ENCODE results near the gene EEF2KMT. TPM values are rescaled to one million over a fixed set of nuclear protein-coding genes. Genes with fewer than 3 reads are reported as not detected.
"Not testable (repeated sequence)": the region's sequence is repeated elsewhere in the genome, so short reads cannot be mapped to it uniquely, and the experiment has no call there.

The EEF2KMT gene
- total and polyA plus RNA-seq, 2 donors (not counting 3 experiments of a cell fraction or from before 2014, with no cell fraction given) = 13.9 to 15.5 TPM

GRCh38 chr16:5096437-5097060 is 1.0 kb downstream of the EEF2KMT start:
- POLR2A ChIA-PET; DNase-seq (ENCODE audit: low read depth, low spot score); H3K27ac ChIP-seq (ENCODE audit: insufficient read depth, low read depth, low read length); H2AFZ ChIP-seq (ENCODE audit: low read depth, low read length); dilution Hi-C loops (cut with MboI; ENCODE audit: extremely low pct_ligation_motif_present, low sequenced_read_pairs); H3K9me3 ChIP-seq (replicated peaks; ENCODE audit: control insufficient read depth, insufficient read depth, low read length); H3K79me2 ChIP-seq (ENCODE audit: control insufficient read depth, insufficient read depth, low read length); H3K27me3 ChIP-seq (ENCODE audit: control insufficient read depth in 2 of 2, insufficient read depth in 2 of 2, low read length in 2 of 2); H3K4me1 ChIP-seq (ENCODE audit: control insufficient read depth, extremely low read depth, insufficient read depth, low read length); BruUV-seq (replicated peaks); H3K9me1 ChIP-seq (replicated peaks; ENCODE audit: control insufficient read depth, extremely low read depth, insufficient read depth, low read length); CTCF ChIA-PET; H3K36me3 ChIP-seq (ENCODE audit: control insufficient read depth in 2 of 2, extremely low read depth in 1 of 2, insufficient read depth in 2 of 2, low read length in 2 of 2); H4K20me1 ChIP-seq (replicated peaks; ENCODE audit: control insufficient read depth, extremely low read depth, insufficient read depth, low read length); FAIRE-seq; H3K9ac ChIP-seq (replicated peaks; ENCODE audit: extremely low read depth, insufficient read depth, low read length): not testable (repeated sequence)
- H3K4me3 ChIP-seq (replicated peaks in 1 of 3; ENCODE audit: insufficient read depth in 1 of 3, low read depth in 1 of 3, low read length in 3 of 3) = peak overlapping the region in 2 of 3 experiments; percentile 12 to 67
- intact Hi-C loops (cut with micrococcal nuclease) = loop anchor here (2.0 to 5.0 kb wide), 2 partner anchors 64 to 139 kb away; partner anchors contain the start of genes NAGPA and SEC14L5
- H3K4me2 ChIP-seq (ENCODE audit: insufficient read depth, low read length) = peak overlapping the region; percentile 57

DNA sequence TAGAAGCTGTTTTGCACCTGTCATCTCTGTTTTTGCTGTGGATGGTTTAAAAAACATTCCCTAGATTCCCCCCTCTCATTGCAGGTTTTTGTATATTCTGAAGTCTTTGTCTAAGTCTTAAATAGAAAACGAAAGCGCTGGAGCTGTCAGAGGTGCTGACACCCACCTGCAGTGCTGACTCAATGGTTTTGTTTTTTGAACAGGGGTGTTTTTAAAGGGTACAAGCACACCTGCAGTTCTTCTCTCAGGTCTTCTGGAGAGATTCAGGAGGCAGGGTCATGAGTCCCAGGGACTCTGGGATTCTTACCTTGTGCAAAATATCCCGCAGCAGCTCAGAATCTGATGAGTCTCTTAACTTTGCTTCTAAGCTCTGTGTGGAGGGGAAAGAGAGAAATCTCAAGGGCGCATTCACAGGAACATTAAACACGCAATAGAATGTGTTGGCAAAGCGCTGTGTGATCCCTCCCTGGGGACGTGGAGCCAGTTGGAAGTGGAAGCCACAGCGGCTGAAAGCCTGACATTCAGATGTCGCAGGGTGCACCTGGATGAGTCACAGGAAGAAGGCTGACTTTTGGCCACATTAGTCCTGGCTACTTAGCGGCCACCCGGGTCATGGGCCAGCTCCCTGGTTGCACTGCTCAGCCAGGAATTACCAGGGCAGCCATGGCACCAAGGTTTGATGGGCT is 2.3 kb downstream of the EEF2KMT start:
- BruUV-seq (replicated peaks); H3K27me3 ChIP-seq (ENCODE audit: control insufficient read depth in 2 of 2, insufficient read depth in 2 of 2, low read length in 2 of 2): not testable (repeated sequence)

GRCh38 chr16:5093746-5094145 is 3.8 kb downstream of the EEF2KMT start:
- H2AFZ ChIP-seq (ENCODE audit: low read depth, low read length); POLR2A ChIA-PET; BruUV-seq (replicated peaks); H3K36me3 ChIP-seq (ENCODE audit: control insufficient read depth in 2 of 2, extremely low read depth in 1 of 2, insufficient read depth in 2 of 2, low read length in 2 of 2); H3K4me3 ChIP-seq (replicated peaks in 1 of 3; ENCODE audit: insufficient read depth in 1 of 3, low read depth in 1 of 3, low read length in 3 of 3); H3K27me3 ChIP-seq (ENCODE audit: control insufficient read depth in 2 of 2, insufficient read depth in 2 of 2, low read length in 2 of 2); H3K4me2 ChIP-seq (ENCODE audit: insufficient read depth, low read length); H3K79me2 ChIP-seq (ENCODE audit: control insufficient read depth, insufficient read depth, low read length); H3K9me3 ChIP-seq (replicated peaks; ENCODE audit: control insufficient read depth, insufficient read depth, low read length); H3K4me1 ChIP-seq (ENCODE audit: control insufficient read depth, extremely low read depth, insufficient read depth, low read length); intact Hi-C loops (cut with micrococcal nuclease); FAIRE-seq; H3K9ac ChIP-seq (replicated peaks; ENCODE audit: extremely low read depth, insufficient read depth, low read length); H4K20me1 ChIP-seq (replicated peaks; ENCODE audit: control insufficient read depth, extremely low read depth, insufficient read depth, low read length); DNase-seq (ENCODE audit: low read depth, low spot score); dilution Hi-C loops (cut with MboI; ENCODE audit: extremely low pct_ligation_motif_present, low sequenced_read_pairs); H3K9me1 ChIP-seq (replicated peaks; ENCODE audit: control insufficient read depth, extremely low read depth, insufficient read depth, low read length); H3K27ac ChIP-seq (ENCODE audit: insufficient read depth, low read depth, low read length): not testable (repeated sequence)
- CTCF ChIA-PET = interaction anchor here (1.5 kb wide), 1 partner anchor 9 kb away, joined by 4 read pairs; no protein-coding TSS in a partner anchor

More for the DNA sequence above, 2.3 kb downstream of the EEF2KMT start:
- H3K79me2 ChIP-seq (ENCODE audit: control insufficient read depth, insufficient read depth, low read length); H3K4me1 ChIP-seq (ENCODE audit: control insufficient read depth, extremely low read depth, insufficient read depth, low read length); H3K27ac ChIP-seq (ENCODE audit: insufficient read depth, low read depth, low read length); dilution Hi-C loops (cut with MboI; ENCODE audit: extremely low pct_ligation_motif_present, low sequenced_read_pairs); H3K36me3 ChIP-seq (ENCODE audit: control insufficient read depth in 2 of 2, extremely low read depth in 1 of 2, insufficient read depth in 2 of 2, low read length in 2 of 2); H3K9me1 ChIP-seq (replicated peaks; ENCODE audit: control insufficient read depth, extremely low read depth, insufficient read depth, low read length); FAIRE-seq; H3K9ac ChIP-seq (replicated peaks; ENCODE audit: extremely low read depth, insufficient read depth, low read length); H3K9me3 ChIP-seq (replicated peaks; ENCODE audit: control insufficient read depth, insufficient read depth, low read length); DNase-seq (ENCODE audit: low read depth, low spot score); H3K4me3 ChIP-seq (replicated peaks in 1 of 3; ENCODE audit: insufficient read depth in 1 of 3, low read depth in 1 of 3, low read length in 3 of 3); H2AFZ ChIP-seq (ENCODE audit: low read depth, low read length); H4K20me1 ChIP-seq (replicated peaks; ENCODE audit: control insufficient read depth, extremely low read depth, insufficient read depth, low read length); CTCF ChIA-PET; POLR2A ChIA-PET; H3K4me2 ChIP-seq (ENCODE audit: insufficient read depth, low read length): not testable (repeated sequence)
- intact Hi-C loops (cut with micrococcal nuclease) = loop anchor here (5.0 kb wide), 1 partner anchor 138 kb away; the partner anchor contains the start of gene SEC14L5

GRCh38 chr16:5093081-5093480 is 4.5 kb downstream of the EEF2KMT start:
- H2AFZ ChIP-seq (ENCODE audit: low read depth, low read length); H3K4me1 ChIP-seq (ENCODE audit: control insufficient read depth, extremely low read depth, insufficient read depth, low read length); H3K27ac ChIP-seq (ENCODE audit: insufficient read depth, low read depth, low read length); intact Hi-C loops (cut with micrococcal nuclease); H4K20me1 ChIP-seq (replicated peaks; ENCODE audit: control insufficient read depth, extremely low read depth, insufficient read depth, low read length); H3K4me3 ChIP-seq (replicated peaks in 1 of 3; ENCODE audit: insufficient read depth in 1 of 3, low read depth in 1 of 3, low read length in 3 of 3); H3K36me3 ChIP-seq (ENCODE audit: control insufficient read depth in 2 of 2, extremely low read depth in 1 of 2, insufficient read depth in 2 of 2, low read length in 2 of 2); H3K9ac ChIP-seq (replicated peaks; ENCODE audit: extremely low read depth, insufficient read depth, low read length); FAIRE-seq; H3K9me3 ChIP-seq (replicated peaks; ENCODE audit: control insufficient read depth, insufficient read depth, low read length); H3K79me2 ChIP-seq (ENCODE audit: control insufficient read depth, insufficient read depth, low read length); BruUV-seq (replicated peaks); H3K27me3 ChIP-seq (ENCODE audit: control insufficient read depth in 2 of 2, insufficient read depth in 2 of 2, low read length in 2 of 2); POLR2A ChIA-PET; H3K4me2 ChIP-seq (ENCODE audit: insufficient read depth, low read length); DNase-seq (ENCODE audit: low read depth, low spot score); H3K9me1 ChIP-seq (replicated peaks; ENCODE audit: control insufficient read depth, extremely low read depth, insufficient read depth, low read length); dilution Hi-C loops (cut with MboI; ENCODE audit: extremely low pct_ligation_motif_present, low sequenced_read_pairs): not testable (repeated sequence)
- CTCF ChIA-PET = interaction anchor here (0.8 to 1.5 kb wide), 4 partner anchors 8 to 134 kb away, joined by 3 to 6 read pairs (median 4); no protein-coding TSS in a partner anchor

Data from endothelial cell of umbilical vein (primary cell).